ENCODE data around the gene HDAC4. TPM values are rescaled to one million over a fixed set of nuclear protein-coding genes. Genes with fewer than 3 reads are reported as not detected.

Gene HDAC4
- total RNA-seq, 1 experiment from 2014 or later: 5.6 TPM

DNA sequence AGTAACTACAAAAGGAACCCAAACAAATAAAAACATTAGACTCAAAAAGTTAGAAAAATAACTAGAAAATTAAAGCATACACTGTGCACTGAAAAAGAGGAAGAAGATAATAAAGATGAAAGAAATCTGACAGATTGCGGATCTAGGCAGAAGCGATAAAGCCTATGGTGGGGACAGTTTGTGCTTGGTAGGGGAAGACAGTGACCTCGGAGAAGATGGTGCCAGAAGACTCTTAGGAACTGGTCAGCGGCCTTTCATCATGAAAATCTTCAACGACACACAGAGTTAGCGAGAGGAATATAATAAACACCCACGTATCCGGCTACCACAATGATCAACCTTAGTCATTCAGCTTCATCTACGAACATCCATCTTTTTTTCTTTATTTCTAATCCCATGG is 180.5 kb downstream of the HDAC4 start:
- in situ Hi-C loops (cut with HindIII; ENCODE audit: low pct_unique_long_range_greater_than_20kb, low sequenced_read_pairs): no loop called here

DNA sequence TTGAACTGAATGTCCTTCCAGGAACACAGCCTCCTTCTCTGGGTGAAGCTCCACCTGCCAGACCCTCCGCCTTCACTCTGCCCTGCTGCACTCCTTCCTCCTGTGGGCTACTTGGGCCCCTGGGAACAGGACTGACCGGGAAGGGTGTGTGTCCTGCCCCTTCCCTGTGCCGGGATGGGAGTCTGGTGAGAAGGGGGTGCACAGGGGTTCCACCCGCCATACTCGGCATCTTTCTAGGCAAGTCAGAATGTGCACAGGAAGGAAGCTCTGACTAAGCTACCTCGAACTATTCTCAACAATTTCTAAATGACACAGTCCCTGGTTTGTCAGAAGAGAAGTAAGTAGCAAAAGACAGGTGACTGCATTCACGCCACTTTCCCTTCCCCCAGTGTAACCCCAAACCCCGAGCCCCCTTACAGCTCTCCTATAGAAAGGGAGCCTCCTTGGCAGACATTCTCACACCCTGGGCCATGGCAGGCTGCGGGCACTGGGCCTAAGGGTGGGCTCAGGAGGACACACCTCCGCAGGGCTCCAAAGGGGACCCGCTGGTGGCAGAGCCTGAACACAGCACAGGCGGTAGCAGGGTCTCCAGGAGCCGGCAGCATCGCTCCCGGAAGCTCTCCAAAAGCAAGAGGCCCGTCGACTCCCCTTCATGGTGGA is 184.1 kb downstream of the HDAC4 start:
- in situ Hi-C loops (cut with HindIII; ENCODE audit: low pct_unique_long_range_greater_than_20kb, low sequenced_read_pairs): no loop called here
- no peak for DNase-seq (ENCODE audit: low read depth)

More for the DNA sequence above, 180.5 kb downstream of the HDAC4 start:
- no peak for DNase-seq (ENCODE audit: low read depth)

DNA sequence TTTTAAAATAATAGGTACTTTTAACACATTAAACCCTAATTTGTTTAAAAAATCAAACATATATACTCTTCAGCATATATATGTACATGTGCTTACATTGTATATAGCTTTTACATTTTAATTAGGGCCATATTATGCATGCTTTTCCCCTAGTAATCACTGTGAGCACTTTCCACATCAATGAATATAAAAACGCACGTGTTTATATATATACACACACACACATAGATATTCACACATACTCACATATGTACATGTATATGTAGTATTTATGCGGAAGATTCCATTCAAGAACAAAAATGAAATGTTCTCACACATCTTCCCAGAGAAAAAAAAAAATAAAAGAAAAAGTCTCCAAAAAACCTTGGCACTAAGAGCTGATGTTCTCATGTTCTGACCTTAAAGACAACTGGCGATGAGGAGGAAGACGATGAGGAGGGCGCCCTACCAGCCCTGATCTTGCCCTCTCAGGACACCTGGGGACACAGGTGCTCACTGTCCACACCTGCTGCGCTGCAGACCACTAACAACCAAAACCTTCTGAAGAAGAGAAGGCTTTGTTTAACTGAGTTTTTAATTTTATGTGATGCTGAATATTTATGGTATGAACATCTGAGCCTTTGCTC is 184.7 kb downstream of the HDAC4 start:
- in situ Hi-C loops (cut with HindIII; ENCODE audit: low pct_unique_long_range_greater_than_20kb, low sequenced_read_pairs): no loop called here
- DNase-seq (ENCODE audit: low read depth): no peak

DNA sequence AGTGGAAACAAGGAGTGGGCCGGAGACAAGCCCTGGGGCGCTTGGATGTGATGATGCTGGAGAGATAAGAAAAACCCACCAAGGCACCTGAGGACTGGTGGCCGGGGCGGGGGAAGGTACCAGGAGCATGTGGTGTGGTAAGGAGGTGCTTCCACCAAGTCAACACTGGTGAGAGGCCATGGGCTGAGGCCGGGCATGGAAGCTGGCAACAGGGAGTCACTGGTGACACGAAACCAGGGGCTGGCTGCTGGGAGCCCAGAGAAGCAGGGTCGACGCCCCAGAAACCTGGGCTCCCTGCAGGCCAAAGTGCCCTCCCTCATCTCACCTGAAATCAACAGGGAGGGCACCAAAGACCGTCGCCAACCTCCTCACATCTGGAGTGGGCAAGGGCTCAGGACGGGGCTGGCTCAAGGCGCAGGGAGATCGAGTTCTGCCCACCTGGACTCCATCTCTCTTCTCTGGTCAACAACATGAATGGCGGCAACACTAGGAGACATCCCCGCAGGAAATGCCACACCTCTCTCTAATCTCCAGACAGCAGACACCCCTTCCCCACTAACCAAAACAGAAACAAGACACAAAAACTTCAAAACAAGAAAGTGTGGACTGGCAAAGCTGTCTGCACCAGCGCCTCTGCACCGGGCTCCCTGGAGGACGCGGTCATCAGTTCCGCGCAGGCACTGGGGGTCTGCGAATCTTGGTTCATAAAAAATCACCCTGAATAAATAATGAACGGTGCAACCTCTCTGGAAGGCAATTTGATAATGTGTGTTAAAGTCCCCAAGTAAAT is 185.5 kb downstream of the HDAC4 start:
- in situ Hi-C loops (cut with HindIII; ENCODE audit: low pct_unique_long_range_greater_than_20kb, low sequenced_read_pairs): no loop called here
- DNase-seq (ENCODE audit: low read depth): no peak

DNA sequence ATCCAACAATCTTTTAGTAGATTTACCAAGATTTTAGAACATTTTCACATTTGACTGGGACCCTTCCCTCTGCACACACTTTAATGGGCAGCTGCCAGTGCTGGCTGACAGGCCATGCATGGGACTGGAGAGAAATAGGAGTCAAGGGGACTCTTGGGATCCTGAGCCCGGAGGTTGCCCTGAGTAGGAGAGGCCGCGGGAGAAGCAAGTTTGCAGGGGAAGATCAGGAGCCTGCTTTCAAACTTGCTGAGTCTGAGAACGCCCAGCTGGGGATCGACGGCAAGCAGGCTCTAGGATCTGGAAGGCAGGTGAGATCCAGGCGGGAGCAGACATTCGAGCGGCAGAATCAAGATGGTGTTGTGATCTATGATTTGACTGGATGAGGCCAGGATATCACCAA is 186.1 kb downstream of the HDAC4 start:
- in situ Hi-C loops (cut with HindIII; ENCODE audit: low pct_unique_long_range_greater_than_20kb, low sequenced_read_pairs): no loop called here
- DNase-seq (ENCODE audit: low read depth): no peak

DNA sequence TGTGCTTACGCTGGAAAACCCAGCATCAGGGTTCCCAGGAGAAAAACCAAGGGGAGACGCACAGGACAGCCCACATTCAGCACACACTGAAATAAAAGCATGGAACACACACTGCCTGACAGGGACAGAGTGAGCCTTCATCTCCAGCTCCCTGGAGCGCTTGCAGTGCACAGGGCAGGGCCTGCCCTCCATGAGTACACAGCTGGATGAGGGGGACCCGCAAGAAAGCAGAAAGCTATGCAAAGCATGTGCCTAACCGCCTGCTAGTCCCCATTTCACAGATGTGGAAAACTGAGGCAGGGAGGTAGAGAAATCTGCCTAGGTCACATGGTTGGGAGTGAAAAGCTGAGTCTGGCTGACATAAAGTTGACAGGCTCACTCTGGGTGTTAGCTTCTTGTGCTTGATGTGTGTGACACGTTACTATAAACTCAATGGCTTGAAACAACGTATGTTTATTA is 187.1 kb downstream of the HDAC4 start:
- in situ Hi-C loops (cut with HindIII; ENCODE audit: low pct_unique_long_range_greater_than_20kb, low sequenced_read_pairs): no loop called here
- DNase-seq (ENCODE audit: low read depth): no peak

DNA sequence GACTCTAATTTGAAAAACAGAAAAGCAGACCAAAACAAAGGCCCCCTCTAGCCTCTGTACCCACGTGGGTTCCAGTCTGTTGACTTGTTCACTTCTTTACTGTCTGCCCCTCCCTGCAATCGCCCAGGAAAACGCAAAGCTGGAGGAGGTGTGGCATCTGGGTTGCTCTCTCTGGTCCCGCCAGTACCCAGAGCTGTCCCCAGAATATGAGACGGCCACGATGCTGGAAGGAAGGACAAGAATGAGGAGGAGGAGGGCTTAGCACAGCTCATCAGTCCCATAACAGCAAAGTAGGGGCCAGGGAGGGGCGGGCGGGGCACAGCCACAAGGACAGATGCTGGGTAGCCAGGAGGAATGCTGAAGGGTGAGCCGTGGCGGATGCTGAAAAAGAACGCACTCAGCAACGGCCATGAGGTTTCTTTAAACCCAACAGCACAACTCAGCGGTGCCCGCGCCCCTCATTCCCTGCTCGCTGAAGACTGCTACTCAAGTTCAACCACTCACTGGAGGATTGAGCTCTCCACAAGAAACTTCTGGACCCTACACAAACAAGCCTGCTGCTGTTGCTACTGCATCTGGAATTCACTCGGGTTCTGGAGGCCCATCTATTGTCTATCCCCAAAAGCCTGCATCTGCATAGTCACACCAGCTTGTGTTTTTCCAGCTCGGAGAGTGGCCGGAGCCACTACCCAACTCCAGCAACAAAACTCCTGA is 187.7 kb downstream of the HDAC4 start:
- DNase-seq (ENCODE audit: low read depth): no peak
- in situ Hi-C loops (cut with HindIII; ENCODE audit: low pct_unique_long_range_greater_than_20kb, low sequenced_read_pairs): no loop called here

DNA sequence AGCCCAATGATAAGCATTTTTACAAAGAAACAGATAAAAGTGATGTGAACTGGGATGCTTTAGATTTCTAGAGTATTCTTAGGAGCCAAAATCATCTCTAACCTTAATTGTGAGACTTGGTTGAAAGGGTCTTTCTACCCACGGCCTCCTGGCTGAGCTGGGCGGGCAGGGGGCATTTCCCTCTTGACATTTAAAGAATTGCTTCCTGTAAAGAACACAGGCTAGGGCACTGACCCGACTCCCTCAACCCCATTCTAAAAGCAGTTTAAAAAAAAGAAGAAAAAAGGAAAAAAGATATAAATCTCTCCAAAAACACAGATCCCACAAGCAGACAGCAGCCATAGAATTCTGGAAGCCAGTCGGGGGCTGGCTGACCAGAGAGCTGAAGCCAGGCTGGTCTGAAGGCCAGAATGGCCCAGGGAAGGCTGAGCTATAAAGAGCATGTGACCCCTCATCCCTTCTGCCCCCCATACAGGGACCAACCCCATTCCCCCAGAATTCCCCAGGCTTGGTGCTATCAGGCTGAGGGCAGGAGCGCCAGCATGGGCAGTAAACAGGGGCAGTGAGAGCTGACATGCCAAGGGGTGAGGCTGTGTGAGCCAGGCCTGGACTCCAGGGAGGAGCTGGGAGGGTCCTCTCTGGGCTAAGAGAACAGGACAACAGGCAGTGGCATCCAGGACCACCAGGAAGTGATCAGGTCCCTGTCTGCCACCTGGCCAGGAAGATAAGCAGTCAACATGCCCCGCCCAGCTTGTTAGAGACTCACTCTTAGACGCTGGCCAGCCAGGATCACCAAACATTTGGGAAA is 188.5 kb downstream of the HDAC4 start:
- DNase-seq (ENCODE audit: low read depth): no peak
- in situ Hi-C loops (cut with HindIII; ENCODE audit: low pct_unique_long_range_greater_than_20kb, low sequenced_read_pairs): no loop called here

DNA sequence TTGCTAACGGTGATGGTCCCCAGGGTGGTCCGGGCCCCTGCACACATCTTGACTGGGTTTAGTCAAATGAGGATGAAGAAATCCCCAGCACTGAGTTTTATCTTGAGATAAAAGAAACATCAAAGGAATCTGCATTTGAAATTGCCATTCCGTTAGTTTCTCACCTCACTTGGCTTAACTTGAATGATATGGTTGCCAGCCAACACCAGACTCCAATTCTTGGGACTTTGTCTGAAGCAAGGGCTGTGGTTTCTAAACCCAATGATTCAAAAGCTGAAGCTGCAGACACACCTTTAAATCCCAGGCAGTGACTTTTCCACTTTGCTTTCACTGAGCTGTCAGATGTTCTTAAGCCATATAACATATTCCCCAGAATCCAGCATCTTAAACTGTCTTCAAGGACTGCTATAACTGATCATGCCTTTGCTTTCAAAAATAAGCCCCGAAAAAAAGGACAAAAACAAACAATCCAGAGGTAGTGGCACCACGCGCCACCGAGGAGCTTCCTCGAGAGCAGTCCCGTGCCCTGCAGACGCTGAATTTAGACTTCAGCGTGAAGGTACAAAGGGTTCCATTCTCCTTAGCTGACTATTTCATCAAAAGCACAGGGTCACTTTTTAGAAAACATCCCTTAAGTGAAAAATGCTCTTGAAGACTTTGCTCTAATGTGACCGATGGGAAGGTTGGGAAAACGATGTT is 189.3 kb downstream of the HDAC4 start:
- in situ Hi-C loops (cut with HindIII; ENCODE audit: low pct_unique_long_range_greater_than_20kb, low sequenced_read_pairs): no loop called here
- no peak for DNase-seq (ENCODE audit: low read depth)

DNA sequence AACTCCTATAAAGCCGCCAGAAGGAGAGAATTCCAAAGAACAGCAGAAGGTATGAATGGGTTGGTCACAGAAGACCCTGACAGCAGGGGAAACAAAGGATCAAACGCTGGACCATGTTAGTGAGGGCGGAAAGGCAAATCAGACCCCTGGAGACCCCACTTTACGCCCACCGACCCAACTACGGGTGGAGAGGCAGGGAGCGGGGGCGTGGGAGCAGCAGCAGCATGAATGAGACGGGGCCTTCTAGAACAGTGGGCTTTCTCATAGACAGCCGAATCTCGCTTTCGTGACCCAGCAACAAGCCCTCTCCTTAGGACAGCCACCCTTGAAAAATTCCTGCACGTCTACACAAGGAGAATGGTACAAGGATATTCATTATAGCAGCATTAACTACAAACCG is 191.0 kb downstream of the HDAC4 start:
- in situ Hi-C loops (cut with HindIII; ENCODE audit: low pct_unique_long_range_greater_than_20kb, low sequenced_read_pairs): no loop called here
- no peak for DNase-seq (ENCODE audit: low read depth)

DNA sequence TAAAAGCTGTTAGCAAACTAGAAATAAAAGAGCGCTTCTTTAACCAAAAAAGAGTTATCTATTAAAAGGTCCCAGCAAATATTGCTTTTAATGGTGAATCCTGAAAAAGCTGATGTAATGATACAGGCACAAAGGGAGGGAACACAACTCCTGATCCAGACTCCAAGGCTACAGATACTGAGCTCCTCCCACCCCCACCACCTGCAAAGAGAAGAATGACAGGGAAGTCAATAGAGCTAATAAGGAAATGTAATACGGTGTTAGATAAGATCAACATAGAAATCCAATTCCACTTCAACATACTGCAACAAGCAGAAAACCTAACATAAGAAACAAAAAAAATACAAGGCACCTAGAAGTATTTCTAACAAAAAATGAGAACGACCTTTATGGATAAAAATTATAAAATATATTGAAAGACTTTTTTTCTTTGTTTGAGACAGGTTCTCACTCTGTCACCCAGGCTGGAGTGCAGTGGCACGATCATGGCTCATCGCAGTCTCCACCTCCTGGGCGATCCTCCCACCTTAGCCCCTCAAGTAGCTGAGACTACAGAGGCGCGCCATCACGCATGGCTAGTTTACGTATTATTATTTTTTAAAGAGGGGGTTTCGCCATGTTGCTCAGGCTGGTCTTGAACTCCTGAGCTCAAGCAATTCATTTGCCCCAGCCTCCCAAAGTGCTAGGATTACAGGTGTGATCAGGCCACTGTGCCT is 192.2 kb downstream of the HDAC4 start:
- no peak for DNase-seq (ENCODE audit: low read depth)
- in situ Hi-C loops (cut with HindIII; ENCODE audit: low pct_unique_long_range_greater_than_20kb, low sequenced_read_pairs): no loop called here

DNA sequence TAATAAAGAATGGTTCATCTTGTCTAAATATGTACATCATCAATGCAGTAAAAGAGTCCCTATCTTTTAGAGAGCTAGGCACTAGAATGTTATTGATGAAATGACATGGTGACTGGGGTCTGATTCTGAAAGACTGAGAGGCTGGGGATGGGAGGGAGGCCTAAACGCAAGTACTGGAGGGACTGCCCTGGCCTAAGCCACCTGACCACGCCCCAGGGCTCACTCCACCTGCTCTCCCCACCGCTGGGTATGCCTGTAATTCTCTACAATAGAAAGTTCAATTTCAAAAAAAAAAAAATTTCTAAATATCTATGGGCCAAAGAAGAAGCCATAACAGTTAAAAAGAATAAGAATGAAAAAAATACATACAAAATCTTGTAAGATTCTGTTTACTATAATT is 194.0 kb downstream of the HDAC4 start:
- in situ Hi-C loops (cut with HindIII; ENCODE audit: low pct_unique_long_range_greater_than_20kb, low sequenced_read_pairs): no loop called here
- no peak for DNase-seq (ENCODE audit: low read depth)

DNA sequence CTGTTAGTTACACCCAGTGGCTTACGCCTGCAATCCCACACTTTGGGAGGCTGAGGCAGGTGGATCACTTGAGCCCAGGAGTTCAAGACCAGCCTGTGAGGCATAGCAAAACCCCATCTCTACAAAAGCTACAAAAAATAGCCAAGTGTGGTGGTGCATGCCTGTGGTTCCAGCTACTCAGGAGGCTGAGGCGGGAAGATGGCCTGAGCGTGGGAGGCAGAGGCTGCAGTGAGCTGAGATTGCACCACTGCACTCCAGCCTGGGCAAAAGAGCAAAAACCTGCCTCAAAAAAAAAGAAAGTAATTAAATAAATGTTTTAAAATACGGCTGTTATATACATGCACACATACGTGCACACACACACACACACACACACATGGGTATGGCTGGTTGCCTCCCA is 194.8 kb downstream of the HDAC4 start:
- in situ Hi-C loops (cut with HindIII; ENCODE audit: low pct_unique_long_range_greater_than_20kb, low sequenced_read_pairs): no loop called here
- no peak for DNase-seq (ENCODE audit: low read depth)

DNA sequence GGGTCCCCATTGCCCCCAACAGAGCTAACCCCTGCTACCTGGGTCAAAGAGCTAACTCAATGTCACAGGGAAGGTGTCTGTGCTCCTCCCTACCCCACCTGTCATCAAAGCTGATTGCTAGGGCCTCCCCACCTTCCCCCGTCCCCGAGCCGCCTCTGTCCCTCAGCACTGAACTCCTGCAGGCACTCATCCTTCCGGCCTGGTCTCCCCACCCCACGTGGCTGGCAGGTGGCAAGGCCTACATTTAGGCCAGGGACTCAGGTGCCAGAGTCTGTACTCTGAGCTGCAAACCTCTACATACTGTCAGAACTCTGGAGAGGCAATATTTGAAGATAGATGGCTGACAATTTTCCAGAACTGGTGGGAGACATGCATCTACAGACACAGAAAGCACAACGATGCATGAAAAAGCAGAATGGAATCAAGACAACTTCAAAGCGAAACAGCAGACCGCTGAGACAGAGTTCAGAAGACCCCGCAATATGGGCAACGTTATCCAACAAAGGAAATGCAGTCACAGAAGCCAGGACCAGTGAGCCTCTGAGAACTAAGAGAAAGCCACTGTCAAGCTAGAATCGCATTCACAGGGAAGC is 195.8 kb downstream of the HDAC4 start:
- DNase-seq (ENCODE audit: low read depth): no peak
- in situ Hi-C loops (cut with HindIII; ENCODE audit: low pct_unique_long_range_greater_than_20kb, low sequenced_read_pairs): no loop called here

DNA sequence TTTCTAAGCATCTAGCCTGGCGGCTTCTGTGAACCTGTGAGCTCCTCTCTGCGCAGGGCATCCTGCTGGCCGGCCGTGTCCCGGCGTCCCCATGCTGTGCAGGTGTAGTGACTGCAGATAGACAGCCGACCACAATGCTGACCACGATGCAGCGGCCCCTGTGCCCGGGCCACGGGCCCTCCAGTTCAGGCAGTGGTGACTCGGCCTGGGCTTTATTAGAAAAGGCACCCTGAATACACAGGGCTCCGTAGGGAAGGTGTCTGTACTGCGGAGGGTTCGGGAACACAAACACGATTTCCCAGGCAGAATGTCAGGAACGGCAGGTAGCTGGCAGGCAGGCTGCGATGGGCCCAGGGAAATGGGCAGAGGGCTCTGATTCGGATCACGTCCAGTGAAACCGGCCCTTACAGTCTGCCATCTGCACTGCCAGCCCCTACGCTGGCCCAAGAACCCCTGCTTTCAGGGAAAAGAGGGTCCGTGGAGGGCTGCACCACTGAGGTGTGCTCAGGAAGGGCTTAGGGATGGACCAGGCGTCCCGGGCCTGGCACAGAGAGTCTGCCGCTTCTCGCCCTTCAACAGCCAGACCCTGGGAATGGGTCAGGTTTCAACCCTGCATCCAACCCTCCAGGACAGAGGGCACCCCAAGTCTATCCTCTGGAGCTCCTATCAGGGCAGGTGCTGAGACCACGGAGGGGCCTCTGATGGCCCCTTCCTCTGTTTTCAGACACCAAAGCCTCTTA is 196.5 kb downstream of the HDAC4 start:
- no peak for DNase-seq (ENCODE audit: low read depth)
- in situ Hi-C loops (cut with HindIII; ENCODE audit: low pct_unique_long_range_greater_than_20kb, low sequenced_read_pairs): no loop called here

All from Caki2 (cell line).